Camera-type eye (tissue), 1 donor: ENCODE data around the gene BTBD2. TPM values are rescaled to one million over a fixed set of nuclear protein-coding genes. Genes with fewer than 3 reads are reported as not detected.

Experiments used
- total RNA-seq: library from RNA; depleted of rRNA; stranded (reverse); fragments of >200 nt; gene quantifications from one replicate; pipeline ENCODE4 v1.2.3, GENCODE V29; 2014

BTBD2 gene
- 78.3 TPM for total RNA-seq

GRCh38 chr19:2015608-2015950, at the start of gene BTBD2:
BTBD2 (minus strand) TSS chr19:2015714; CDS start chr19:2015703, 11 bp downstream.

GRCh38 chr19:2050991-2051772, 35.7 kb upstream of the BTBD2 start, which contains the start of gene MKNK2:
MKNK2 (minus strand) TSS chr19:2051244; CDS start chr19:2050851, 393 bp downstream.

GRCh38 chr19:1941146-1942077, 74.1 kb downstream of the BTBD2 start, which contains the start of gene CSNK1G2:
CSNK1G2 (plus strand) TSS chr19:1941172; CDS start chr19:1969773, 28,601 bp downstream.

Other genes starting within 250 kb of the BTBD2 start
- 2.1 TPM for gene ATP8B3, start 203.4 kb downstream of the BTBD2 start, total RNA-seq
- gene REXO1, start 167.2 kb downstream of the BTBD2 start, total RNA-seq, result 13.9 TPM
- gene KLF16, start 152.1 kb downstream of the BTBD2 start, total RNA-seq, result 8.4 TPM
- 47.7 TPM for gene ABHD17A, start 130.2 kb downstream of the BTBD2 start, total RNA-seq
- gene ADAT3, start 110.3 kb downstream of the BTBD2 start, total RNA-seq, result 2.4 TPM
- 44.6 TPM for gene SCAMP4, start 110.3 kb downstream of the BTBD2 start, total RNA-seq
- 64.4 TPM for gene CSNK1G2, start 74.5 kb downstream of the BTBD2 start, total RNA-seq
- 62.2 TPM for gene MKNK2, start 35.5 kb upstream of the BTBD2 start, total RNA-seq
- 37.2 TPM for gene MOB3A, start 80.6 kb upstream of the BTBD2 start, total RNA-seq
- gene IZUMO4, start 81.2 kb upstream of the BTBD2 start, total RNA-seq, result 2.6 TPM
- gene AP3D1, start 135.9 kb upstream of the BTBD2 start, total RNA-seq, result 90.0 TPM
- gene DOT1L, start 148.2 kb upstream of the BTBD2 start, total RNA-seq, result 19.2 TPM
- gene PLEKHJ1, start 220.6 kb upstream of the BTBD2 start, total RNA-seq, result 56.4 TPM
- gene SF3A2, start 221.1 kb upstream of the BTBD2 start, total RNA-seq, result 57.7 TPM
- 0.82 TPM for gene AMH, start 233.6 kb upstream of the BTBD2 start, total RNA-seq
- gene JSRP1, start 240.7 kb upstream of the BTBD2 start, total RNA-seq, result 5.2 TPM